Measurements from ENCODE around the gene SERTAD4. TPM values are rescaled to one million over a fixed set of nuclear protein-coding genes. Genes with fewer than 3 reads are reported as not detected.
A peak's percentile ranks its signal among the peaks of the same experiment; 100 is the strongest.
"Not testable (repeated sequence)": the region's sequence is repeated elsewhere in the genome, so short reads cannot be mapped to it uniquely, and the experiment has no call there.

The SERTAD4 gene
- total RNA-seq (2013), result not detected
- not detected for polyA plus RNA-seq
- not detected in 2 replicates for polyA minus RNA-seq
- total RNA-seq, result 0 to 7.3 (median 0.17) reads per million in 11 experiments

GRCh38 chr1:210232511-210233215 lies at the start of gene SERTAD4:
Gene SERTAD4, plus strand, starts transcription at chr1:210232796. Its CDS starts 5,165 bp downstream, at chr1:210237961.
- H3K4me2 ChIP-seq (replicated peaks; ENCODE audit: extremely low read depth, low read length, poor library complexity, severe bottlenecking), result no peak within 1 kb of the TSS
- H3K9me3 Mint-ChIP-seq, result peaks cover 0 to 11% (median 3%) of the 10 kb centered on the region in 7 donors
- H3K27me3 ChIP-seq (ENCODE audit: control insufficient read depth in 2 of 2, insufficient read depth in 2 of 2, low read length in 2 of 2), result peaks cover 64 to 87% of the 10 kb centered on the region in 2 donors
- peak within 1 kb of the TSS; percentile 28 to 88 for H3K4me3 Mint-ChIP-seq
- peaks cover 0 to 1% of the 10 kb centered on the region in 2 donors for H3K36me3 Mint-ChIP-seq
- no peak for TF ChIP-seq CTCF (IDR thresholded peaks at IDR 0.05)
- H3K27me3 Mint-ChIP-seq (ENCODE audit: low read depth in 3 of 3), result peaks cover 47 to 77% (median 49%) of the 10 kb centered on the region in 3 donors
- intact Hi-C loops (cut with micrococcal nuclease), result no loop called here
- H3K4me1 Mint-ChIP-seq, result peaks cover 3% of the 10 kb centered on the region
- no peak within 1 kb of the TSS for H3K27ac ChIP-seq (ENCODE audit: low read depth in 1 of 2, low read length in 2 of 2)
- peak within 1 kb of the TSS in 1 of 3 experiments; percentile 5 for H3K4me3 ChIP-seq (replicated peaks in 1 of 3; ENCODE audit: low read depth in 2 of 3, low read length in 3 of 3)
- H3K9me3 ChIP-seq (replicated peaks in 1 of 2; ENCODE audit: control insufficient read depth in 1 of 2, insufficient read depth in 1 of 2, low read length in 2 of 2), result peaks cover 0 to 9% of the 10 kb centered on the region in 2 donors
- no peaks in the 10 kb centered on the region for H4K20me1 ChIP-seq (ENCODE audit: insufficient read depth, low read length)
- H2AFZ ChIP-seq (ENCODE audit: insufficient read depth, low read depth, low read length, poor library complexity, severe bottlenecking), result no peak within 1 kb of the TSS
- H3K9ac ChIP-seq (ENCODE audit: insufficient read depth, low read length, poor library complexity, severe bottlenecking), result no peak within 1 kb of the TSS
- no peaks in the 10 kb centered on the region for H3K36me3 ChIP-seq (replicated peaks in 1 of 2; ENCODE audit: control insufficient read depth in 1 of 2, insufficient read depth in 2 of 2, low read length in 2 of 2)
- no peaks in the 10 kb centered on the region for H3K4me1 ChIP-seq (ENCODE audit: control insufficient read depth in 1 of 2, insufficient read depth in 2 of 2, low read length in 2 of 2)
- no peak within 1 kb of the TSS for H3K27ac Mint-ChIP-seq
- under 1% methylated on average over 73 of the region's 81 CpGs for WGBS (ENCODE audit: insufficient coverage)
- no peaks in the 10 kb centered on the region for H3K79me2 ChIP-seq (ENCODE audit: insufficient read depth, low read length)
- no peak for DNase-seq

- peaks cover 0 to 2% of the 10 kb centered on the region in 2 donors for H3K9me3 ChIP-seq (replicated peaks in 1 of 2; ENCODE audit: control insufficient read depth in 1 of 2, insufficient read depth in 1 of 2, low read length in 2 of 2)
- intact Hi-C loops (cut with micrococcal nuclease), result no loop called here
- Mint-ChIP-seq H3K27me3 (ENCODE audit: low read depth in 3 of 3) (no peaks in the 10 kb centered on the region), H3K4me1 (no peaks in the 10 kb centered on the region), H3K9me3 (peaks cover 0 to 2% (median 2%) of the 10 kb centered on the region in 7 donors), H3K27ac (no peak overlapping the region), H3K36me3 (no peaks in the 10 kb centered on the region), H3K4me3 (no peak overlapping the region)
- H4K20me1 ChIP-seq (ENCODE audit: insufficient read depth, low read length), result no peaks in the 10 kb centered on the region
- no peak overlapping the region for H2AFZ ChIP-seq (ENCODE audit: insufficient read depth, low read depth, low read length, poor library complexity, severe bottlenecking)
- WGBS (ENCODE audit: insufficient coverage), result no CpG with 5 or more reads among the region's 2 CpGs
- H3K4me2 ChIP-seq (replicated peaks; ENCODE audit: extremely low read depth, low read length, poor library complexity, severe bottlenecking), result no peak overlapping the region
- no peak for DNase-seq
- H3K4me3 ChIP-seq (replicated peaks in 1 of 3; ENCODE audit: low read depth in 2 of 3, low read length in 3 of 3), result no peak overlapping the region
- no peaks in the 10 kb centered on the region for H3K36me3 ChIP-seq (replicated peaks in 1 of 2; ENCODE audit: control insufficient read depth in 1 of 2, insufficient read depth in 2 of 2, low read length in 2 of 2)
- no peaks in the 10 kb centered on the region for H3K4me1 ChIP-seq (ENCODE audit: control insufficient read depth in 1 of 2, insufficient read depth in 2 of 2, low read length in 2 of 2)
- no peak overlapping the region for H3K9ac ChIP-seq (ENCODE audit: insufficient read depth, low read length, poor library complexity, severe bottlenecking)
- H3K79me2 ChIP-seq (ENCODE audit: insufficient read depth, low read length), result no peaks in the 10 kb centered on the region
- TF ChIP-seq CTCF (IDR thresholded peaks at IDR 0.05), result no peak
- no peak overlapping the region for H3K27ac ChIP-seq (ENCODE audit: low read depth in 1 of 2, low read length in 2 of 2)
- no peaks in the 10 kb centered on the region for H3K27me3 ChIP-seq (ENCODE audit: control insufficient read depth in 2 of 2, insufficient read depth in 2 of 2, low read length in 2 of 2)
Measured at GRCh38 chr1:210185063-210185462, 47.5 kb upstream of the SERTAD4 start.

GRCh38 chr1:210187849-210188606 lies 44.6 kb upstream of the SERTAD4 start:
- H3K4me2 ChIP-seq (replicated peaks; ENCODE audit: extremely low read depth, low read length, poor library complexity, severe bottlenecking); H3K9ac ChIP-seq (ENCODE audit: insufficient read depth, low read length, poor library complexity, severe bottlenecking); H3K4me1 Mint-ChIP-seq; H3K4me3 ChIP-seq (replicated peaks in 1 of 3; ENCODE audit: low read depth in 2 of 3, low read length in 3 of 3); H3K27ac ChIP-seq (ENCODE audit: low read depth in 1 of 2, low read length in 2 of 2); H3K79me2 ChIP-seq (ENCODE audit: insufficient read depth, low read length); H3K36me3 ChIP-seq (replicated peaks in 1 of 2; ENCODE audit: control insufficient read depth in 1 of 2, insufficient read depth in 2 of 2, low read length in 2 of 2); DNase-seq; H3K27me3 ChIP-seq (ENCODE audit: control insufficient read depth in 2 of 2, insufficient read depth in 2 of 2, low read length in 2 of 2); H3K4me1 ChIP-seq (ENCODE audit: control insufficient read depth in 1 of 2, insufficient read depth in 2 of 2, low read length in 2 of 2); H3K36me3 Mint-ChIP-seq; H2AFZ ChIP-seq (ENCODE audit: insufficient read depth, low read depth, low read length, poor library complexity, severe bottlenecking); H3K9me3 Mint-ChIP-seq; H4K20me1 ChIP-seq (ENCODE audit: insufficient read depth, low read length); H3K27me3 Mint-ChIP-seq (ENCODE audit: low read depth in 3 of 3); H3K27ac Mint-ChIP-seq; H3K4me3 Mint-ChIP-seq; intact Hi-C loops (cut with micrococcal nuclease): not testable (repeated sequence)
- 85% methylated on average over 16 of the region's 18 CpGs for WGBS (ENCODE audit: insufficient coverage)
- H3K9me3 ChIP-seq (replicated peaks in 1 of 2; ENCODE audit: control insufficient read depth in 1 of 2, insufficient read depth in 1 of 2, low read length in 2 of 2), result peaks cover 0 to 14% of the 10 kb centered on the region in 2 donors

Measured in CD14-positive monocyte (primary cell).